IPS DF 4.7 (cell line): ENCODE results near the gene EFNA5.

Source experiments
- DNase-seq: peaks from one replicate; pipeline ENCODE4 v3.0.0-alpha.2; 2013; ENCODE audit warnings: low spot score; ENCODE audit errors: extremely low read depth

EFNA5 gene

DNA sequence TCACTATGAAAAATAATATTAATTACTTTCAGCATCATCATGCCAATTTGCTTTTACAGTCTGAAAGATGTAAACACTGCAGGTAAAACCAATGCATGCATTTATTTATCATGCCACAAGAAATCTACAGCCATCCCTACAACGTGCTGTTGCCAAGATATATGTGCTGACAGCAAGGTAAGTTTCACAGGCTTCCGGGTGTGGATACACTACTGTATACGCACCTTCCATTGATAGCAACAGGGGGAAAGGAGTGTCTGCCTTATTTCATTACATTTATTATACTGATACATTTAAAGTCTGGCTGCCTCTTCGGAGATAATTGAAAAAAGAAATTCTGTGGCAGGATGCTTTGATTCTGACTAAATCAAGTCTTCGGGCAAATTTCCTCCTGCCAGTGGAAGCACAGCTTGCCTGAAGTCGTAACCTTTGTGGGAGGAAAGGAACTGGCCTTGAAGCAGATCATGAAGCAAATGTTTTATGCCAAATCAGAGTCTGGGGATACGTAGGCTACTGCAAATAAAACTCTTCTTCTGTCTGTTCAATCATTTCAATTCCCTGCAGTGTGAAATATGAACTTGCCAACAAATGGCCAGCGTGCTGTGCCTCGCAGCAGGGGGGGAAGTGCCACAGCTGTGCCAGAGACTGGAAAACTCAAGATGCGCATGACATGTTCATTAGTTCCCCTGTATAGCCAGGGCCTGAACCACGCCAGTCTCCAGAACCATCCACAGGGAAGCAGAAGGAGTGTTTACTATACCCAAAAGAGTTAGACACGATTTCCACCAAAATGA lies 268.1 kb downstream of the EFNA5 start:
- DNase-seq = no peak

DNA sequence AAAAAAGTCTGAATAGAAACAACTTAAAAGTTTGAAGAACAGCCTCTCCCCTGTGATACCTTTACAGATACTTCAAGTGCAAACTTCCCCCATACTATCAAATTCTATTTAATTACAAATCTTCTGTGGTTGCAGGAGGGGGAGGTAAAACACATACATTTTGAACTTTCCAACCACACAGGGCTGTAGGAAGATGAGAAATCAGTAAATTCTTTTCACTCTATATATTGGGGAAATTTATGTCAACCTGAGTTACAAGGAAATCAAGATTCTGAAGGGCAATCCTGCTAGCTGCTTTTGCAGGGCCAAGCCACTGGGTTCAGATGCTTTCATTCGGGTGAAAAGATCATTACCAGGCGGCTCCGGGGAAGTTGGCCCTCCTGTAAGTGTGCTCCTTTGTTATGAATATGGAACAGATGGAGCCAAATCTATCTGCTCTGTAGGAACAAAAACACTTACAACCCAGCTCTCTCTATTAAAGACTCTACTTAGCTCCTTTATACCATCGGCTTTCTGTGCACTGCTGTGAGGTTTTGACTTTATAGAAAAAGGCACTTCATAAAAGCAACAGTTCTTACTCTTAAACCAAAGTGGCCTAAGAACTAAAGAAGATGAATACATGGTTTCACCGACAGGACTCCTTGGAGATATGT lies 269.1 kb downstream of the EFNA5 start:
- no peak for DNase-seq

DNA sequence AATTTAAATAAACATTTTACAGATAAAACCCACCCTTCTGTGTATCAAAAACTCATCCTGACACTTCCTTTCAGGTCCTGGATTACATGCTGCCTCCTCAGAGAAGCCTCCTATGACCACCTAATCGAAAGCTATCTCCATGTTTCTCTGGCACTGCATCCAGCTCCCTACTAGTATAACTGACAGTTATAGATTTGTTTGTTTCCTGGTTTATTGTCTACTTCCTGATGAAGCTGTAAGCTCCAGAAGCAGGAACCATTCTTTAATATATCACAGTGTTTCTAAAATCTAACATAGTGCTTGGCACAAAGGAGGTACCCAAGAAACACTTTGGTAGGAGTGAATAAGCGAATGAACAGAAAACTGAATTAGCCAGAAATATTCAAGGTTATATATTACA lies 270.4 kb downstream of the EFNA5 start:
- DNase-seq = no peak

DNA sequence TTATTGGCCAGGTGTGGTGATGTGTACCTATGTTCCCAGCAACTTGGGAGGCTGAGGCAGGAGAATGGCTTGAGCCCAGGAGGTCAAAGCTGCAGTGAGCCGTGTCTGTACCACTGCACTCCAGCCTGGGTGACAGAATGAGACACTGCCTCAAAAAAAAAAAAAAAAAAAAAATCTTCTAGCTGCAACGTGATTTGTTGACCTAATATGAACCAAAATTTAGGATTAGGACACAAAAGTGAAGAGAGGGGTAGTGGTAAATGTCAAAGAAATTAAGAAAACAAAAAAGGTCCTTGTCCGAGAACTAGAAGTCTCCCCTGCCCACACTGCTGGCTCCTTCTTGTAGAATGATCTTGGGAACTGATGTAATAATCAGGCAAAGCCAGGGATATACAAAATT lies 272.0 kb downstream of the EFNA5 start:
- no peak for DNase-seq

DNA sequence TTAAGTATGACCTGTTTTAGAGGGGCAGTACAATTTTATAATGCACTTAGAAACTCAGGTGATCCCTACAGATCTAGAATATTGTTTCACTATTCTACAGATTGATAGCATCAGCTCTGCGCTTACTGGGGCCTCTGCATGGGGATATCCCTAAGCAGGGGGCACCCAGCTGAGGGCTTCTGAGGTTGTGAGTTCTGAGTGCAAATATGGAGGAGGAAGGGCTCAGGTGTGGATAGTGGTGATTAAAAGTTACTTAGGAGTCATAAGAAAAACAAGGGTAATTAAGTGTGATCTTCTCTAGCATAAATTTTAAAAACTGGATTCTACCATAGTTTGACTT lies 274.4 kb downstream of the EFNA5 start:
- DNase-seq = no peak

DNA sequence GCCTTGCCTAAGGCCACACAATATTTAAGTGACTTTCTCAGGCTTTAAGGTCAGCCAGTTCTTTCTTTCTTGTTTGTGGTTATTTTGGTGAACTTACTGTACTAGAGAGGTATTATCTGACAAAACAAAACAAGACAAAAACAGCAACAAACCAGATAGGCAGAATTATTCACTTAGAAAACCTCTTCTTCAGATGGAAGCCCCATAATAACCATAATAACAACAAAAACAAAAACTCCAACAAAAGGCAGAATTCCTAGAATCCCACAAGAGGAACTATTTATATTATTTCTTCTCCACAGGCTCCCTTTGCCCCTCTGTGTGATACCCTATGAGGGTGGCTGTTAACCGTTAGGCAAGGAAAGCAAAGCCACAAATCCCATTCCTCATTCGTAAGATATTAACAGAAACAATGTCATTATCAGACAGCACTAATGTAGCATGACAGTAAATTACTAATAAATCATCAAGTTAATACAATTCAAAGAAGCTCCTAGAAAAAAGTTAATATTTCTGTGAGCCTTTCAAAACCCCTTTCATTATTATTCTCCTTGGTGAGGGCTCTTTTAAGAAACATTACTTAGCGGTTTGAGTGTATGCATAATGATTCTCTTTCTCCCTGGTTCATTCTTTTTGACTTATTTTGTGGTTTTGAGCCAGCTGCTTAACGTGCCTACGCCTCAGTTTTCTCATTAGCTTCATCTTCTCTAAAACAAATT lies 274.9 kb downstream of the EFNA5 start:
- DNase-seq = no peak

DNA sequence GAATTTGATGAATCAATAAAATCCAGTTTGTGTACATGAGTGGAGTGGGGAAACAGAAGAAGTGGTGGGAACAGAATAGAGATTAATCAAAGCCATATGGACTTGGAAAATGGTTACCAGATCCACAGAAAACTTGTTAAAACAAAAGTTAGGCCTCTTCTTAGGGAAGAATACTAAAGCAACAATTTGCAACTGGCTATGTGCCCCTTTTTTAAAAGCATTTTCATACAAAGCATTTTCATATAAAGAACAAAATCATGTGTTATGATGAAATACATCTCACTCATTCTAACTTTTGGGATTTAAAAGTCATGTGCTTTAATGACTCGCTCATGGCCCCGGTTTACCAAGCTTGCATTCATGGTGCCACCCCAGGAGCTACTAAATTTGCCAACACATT lies 276.9 kb downstream of the EFNA5 start:
- no peak for DNase-seq

DNA sequence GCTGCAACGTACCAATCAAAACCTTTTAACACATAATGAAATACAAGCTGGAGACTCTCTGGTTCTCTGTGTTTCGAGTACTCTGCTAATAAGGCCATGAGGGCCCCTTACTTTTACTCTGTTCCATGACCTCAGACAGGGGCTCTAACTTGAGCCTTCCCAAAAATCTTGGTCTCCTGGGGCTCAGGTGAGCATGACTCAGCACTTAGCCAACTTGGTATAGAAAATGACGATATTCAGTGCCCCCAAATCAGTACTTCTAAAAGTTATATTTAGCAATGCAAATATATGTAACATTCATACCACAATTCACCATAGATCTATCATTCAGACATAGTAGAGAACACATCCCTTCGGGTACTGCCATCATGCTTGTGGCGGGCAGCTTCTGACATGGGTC lies 278.9 kb downstream of the EFNA5 start:
- no peak for DNase-seq

DNA sequence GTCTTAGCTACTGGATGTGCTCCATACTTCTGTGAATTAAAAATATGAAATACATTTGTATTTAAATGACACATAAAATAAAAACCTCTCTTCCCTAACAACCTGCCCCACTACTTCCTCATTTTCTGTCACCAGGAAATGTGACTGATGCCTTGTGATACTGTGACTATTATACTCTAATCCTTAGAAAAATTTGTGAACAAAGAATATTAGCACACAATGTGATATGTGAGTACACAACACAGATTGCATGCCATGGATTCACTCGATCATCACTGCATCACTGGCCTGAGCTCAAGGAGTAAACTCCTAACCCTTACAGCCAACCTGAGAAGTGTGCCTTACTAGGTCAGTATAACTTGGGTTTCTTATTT lies 281.0 kb downstream of the EFNA5 start:
- DNase-seq = no peak

DNA sequence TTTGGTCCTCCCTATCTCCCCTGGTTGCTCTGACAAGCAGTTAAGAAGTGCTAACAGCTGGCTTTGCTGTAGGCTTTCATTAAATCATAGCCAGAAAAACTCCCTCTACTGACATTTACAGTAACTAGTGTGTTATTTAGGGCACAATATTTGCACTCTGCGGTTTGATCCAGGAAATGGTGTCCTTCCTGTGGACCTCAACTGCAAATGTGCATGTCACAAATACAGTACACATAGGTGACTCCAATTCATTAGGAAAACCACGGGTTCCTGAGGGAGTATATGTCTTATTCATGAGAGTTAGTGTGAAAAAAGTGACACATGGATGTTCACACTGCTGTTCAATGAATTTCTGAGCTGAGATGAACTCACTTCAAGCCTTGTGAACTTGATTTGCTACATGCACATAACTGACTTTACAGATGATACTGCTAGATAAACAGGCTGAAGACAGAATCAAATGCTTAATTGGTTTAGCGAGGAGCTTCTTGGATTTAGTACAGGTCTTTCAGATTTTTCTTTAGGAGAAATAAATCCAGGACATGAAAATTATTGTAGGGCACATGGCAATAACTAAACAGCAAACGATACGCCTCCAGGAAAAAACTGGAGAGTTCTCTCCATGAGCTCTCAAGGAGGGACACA lies 281.5 kb downstream of the EFNA5 start:
- DNase-seq = no peak

DNA sequence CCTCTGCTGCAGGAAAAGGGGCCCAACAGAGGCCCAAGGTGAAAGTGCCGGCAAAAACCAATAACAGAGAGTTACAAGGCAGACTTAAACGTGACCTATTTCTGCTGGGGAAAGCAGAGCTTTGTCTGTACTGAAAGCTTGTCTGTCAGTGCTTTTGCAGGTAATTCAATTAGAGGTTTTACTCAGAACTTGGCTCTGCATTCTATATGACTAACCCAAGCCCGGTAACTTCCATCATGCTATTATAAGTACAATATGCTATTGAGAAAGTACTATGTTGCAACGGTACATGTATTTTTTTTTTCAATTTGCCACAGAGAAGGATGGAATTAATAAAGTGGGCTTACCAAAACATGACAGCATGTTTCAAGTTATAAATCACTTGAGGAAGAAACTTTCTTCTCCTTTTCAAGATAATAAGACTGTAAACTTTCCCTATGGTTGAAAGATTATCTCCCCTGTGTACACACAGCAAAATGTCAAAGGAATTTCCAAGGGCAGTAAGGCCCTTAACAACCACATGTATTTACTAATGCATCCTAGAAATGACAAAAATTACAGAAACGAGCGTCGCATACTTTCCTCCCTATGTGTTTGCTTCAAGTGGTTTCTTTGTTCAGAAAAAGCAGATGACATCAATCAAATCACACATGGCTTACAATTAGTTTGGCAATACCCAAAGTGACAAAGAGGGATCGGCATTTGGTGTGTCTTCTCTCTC lies 282.4 kb downstream of the EFNA5 start:
- no peak for DNase-seq

DNA sequence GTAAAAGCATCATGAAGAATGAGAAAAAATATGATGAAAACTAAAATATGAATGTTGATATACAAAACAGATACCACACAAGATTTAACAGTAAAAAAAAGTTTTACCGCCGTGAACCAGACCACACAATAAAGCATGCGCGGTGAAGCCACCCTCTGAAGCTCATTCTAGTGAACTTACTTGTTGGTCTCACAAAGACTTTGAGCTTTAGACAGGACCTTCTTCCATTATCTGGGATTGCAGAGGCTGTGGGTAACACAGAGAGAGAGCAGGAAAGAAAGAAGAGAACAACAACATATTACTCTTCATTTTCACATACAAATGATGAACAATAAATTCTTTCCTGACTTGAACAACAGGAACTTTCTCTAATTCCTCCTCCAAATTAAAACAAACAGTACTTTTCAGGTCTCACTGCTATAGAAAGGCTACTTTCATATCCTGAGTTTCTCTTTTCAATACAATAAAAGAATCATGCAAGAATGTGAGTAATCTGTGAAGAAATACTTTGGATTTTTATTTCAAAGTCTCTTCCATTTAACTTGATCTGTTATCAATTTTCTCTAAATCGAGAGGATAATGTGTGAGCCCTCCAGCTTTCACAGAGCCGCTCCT lies 283.1 kb downstream of the EFNA5 start:
- no peak for DNase-seq

DNA sequence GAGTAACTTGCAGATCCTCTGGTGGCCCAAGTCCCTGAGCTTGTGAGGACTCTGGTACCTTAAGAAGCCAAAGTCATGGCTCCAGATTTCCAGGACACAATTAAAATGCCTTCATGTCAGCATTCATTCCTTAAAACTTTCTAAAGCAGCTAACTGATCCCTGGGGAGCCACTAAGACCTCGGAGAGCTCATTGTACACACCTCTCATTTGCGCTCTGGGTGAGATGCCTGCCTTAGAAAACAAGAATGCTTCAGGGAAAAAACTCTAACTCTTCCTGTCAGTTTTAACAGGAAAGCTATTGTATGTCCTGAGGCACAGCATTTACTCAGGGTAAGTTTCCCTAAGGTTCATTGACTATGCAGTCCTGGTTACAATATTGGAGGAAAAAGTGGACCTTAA lies 285.0 kb downstream of the EFNA5 start:
- DNase-seq = no peak

DNA sequence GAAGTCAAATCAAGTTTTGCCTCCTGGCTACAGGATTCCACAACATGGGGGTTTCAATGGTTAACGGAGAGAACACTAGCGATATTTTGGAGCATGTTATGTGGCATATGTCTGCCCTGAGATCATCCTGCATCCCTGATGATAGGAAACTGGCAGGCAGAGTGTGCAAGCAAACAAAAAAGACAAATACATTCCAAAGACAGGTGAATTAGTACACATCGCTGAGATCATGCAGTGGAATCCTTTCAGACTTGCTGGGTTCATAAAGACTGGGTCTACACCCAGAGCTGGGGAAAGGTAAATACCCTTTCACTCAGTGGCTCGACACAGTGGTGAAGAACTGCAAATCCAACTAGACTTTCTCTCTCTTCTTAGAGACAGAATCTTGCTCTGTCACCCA lies 286.5 kb downstream of the EFNA5 start:
- no peak for DNase-seq

DNA sequence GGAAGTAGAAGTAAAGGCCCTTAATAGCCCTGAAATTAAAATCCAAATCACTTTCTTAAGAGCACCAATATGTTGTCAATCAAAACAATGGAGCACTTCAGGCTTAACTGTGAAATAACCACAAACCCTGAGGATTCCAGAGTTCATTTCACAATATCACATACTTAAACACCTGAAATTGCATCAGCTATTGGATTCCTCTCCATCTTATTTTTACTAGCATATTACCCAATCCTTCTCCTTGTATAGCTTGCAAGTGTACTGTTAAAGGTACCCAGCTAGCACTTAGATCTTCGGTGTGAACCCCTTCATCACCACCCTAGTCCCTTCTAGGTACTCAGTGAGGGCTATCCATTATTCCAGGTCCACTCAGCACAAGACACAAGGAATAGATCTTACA lies 287.3 kb downstream of the EFNA5 start:
- no peak for DNase-seq

DNA sequence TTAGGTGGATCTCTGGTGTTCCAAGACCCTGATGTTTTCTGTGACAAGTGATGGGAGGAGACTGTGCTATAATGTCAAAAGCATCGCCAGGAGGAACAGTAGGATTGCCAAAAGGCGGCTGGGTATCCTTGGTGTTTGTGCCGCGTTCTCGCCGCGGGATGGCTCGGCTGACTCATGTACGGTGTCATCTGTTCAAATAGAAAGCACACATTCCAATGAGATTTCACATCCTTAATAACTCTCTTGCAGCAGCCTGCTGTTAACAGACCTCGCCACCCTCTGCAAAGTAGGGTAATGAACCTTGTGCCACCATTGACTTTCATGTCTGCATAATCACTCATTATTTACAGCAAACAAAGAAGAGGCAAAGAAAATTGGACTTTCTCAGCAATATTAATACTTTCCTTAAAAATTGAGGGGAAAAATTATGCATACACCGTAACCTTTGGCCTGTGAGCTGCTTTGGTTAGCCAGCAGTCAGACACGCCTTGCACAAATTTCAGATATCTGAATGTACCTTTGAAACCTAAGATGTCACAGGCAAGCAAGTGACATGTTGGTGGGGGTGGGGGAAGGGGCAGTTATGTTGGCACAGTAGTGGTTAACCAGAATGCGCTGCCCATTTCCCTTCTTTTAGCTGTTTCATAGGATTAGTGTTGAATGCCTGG lies 289.4 kb downstream of the EFNA5 start:
- no peak for DNase-seq

DNA sequence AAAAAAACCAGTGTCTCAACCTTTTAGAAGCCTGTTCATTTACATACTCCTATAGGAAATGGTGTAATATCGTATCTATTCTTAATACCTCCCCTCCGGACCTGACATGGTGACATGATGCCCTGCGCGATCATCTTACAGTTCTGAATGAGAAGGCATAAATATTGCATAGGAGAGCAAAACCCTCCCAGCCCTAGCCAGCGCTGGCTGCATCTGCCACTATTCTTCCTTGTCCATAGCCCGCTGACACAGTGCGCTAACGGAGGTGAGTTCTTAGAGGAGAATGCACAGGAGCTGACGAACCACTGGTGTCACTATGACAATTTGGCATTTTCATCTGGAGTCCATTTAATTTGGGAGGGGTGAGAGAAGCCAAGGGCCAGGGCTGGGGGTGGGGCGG lies 290.1 kb downstream of the EFNA5 start:
- no peak for DNase-seq

DNA sequence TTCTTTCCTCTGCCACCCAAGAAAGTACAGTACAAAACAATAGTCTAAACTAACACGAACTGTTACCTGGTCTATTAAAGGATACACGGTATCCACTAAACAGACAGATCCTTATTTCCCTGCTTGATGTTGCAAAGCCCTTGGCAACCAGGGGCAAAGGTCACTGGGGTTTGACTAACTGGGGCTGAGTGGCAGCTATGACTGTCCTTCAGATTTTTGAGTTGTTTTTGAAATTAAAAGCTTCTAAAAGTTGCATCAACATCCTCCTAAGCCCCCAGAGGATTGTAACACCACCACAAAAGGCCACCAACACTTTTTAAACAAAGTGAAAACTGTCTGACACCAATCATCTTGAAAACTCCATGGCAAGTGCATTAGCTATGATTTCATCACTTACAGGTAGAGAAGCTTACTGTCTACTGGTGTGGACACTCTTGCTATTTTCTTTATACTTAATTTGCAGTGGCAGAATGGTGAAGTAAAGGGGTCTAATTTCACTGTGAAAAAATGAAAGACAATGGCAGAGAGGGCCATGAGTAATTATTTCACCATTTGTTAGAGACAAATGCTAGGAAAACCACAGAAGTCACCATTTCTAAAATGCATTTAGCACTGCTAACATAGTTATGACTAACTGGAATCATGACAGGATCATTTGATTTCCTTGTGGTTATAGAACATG lies 292.4 kb downstream of the EFNA5 start:
- no peak for DNase-seq

DNA sequence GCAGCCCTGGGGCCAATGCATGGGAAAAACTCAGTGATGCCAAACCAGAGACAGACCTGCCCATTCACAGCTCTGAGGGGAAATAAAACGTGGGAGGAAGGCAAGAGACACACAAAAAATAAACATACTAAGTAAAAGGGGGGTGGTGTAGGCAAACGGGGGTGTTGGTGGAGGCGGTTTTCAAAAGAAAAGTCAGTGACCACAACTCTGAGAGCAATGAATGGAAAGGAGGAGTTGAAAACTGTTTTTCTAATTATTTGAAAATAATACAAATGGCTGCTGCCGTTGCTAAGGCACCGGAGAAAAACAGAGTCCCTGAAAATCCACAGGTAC lies 293.5 kb downstream of the EFNA5 start:
- DNase-seq = no peak
